ENCODE results near the gene USP40.

USP40 gene

GRCh38 chr2:233556881-233557736, 9.5 kb downstream of the USP40 start:
- no peak for DNase-seq

GRCh38 chr2:233553366-233553765, 13.2 kb downstream of the USP40 start:
- no peak for DNase-seq

GRCh38 chr2:233551491-233551890, 15.1 kb downstream of the USP40 start:
- no peak for DNase-seq

GRCh38 chr2:233546774-233547173, 19.8 kb downstream of the USP40 start:
- DNase-seq: no peak

GRCh38 chr2:233546101-233546500, 20.5 kb downstream of the USP40 start:
- DNase-seq: no peak

- no peak for DNase-seq
These were observed 22.4 kb downstream of the USP40 start for GRCh38 chr2:233544200-233544610.

GRCh38 chr2:233542507-233542906, 24.1 kb downstream of the USP40 start:
- DNase-seq: no peak

GRCh38 chr2:233538741-233539140, 27.8 kb downstream of the USP40 start:
- DNase-seq: no peak

- DNase-seq: no peak
These were observed 31.3 kb downstream of the USP40 start for GRCh38 chr2:233535271-233535670.

GRCh38 chr2:233532971-233533370, 33.6 kb downstream of the USP40 start:
- DNase-seq: no peak

GRCh38 chr2:233531955-233532354, 34.6 kb downstream of the USP40 start:
- DNase-seq: no peak

- DNase-seq: no peak
These were observed 36.2 kb downstream of the USP40 start for GRCh38 chr2:233530381-233530780.

- DNase-seq: no peak
These were observed 38.4 kb downstream of the USP40 start for GRCh38 chr2:233528182-233528581.

- DNase-seq: no peak
These were observed 40.8 kb downstream of the USP40 start for GRCh38 chr2:233525791-233526190.

GRCh38 chr2:233519787-233520611, 46.6 kb downstream of the USP40 start:
- no peak for DNase-seq

GRCh38 chr2:233513953-233514655, 52.5 kb downstream of the USP40 start:
- DNase-seq: no peak

- DNase-seq: no peak
These were observed 62.5 kb downstream of the USP40 start for GRCh38 chr2:233503947-233504637.

- DNase-seq: no peak
These were observed 63.1 kb downstream of the USP40 start for GRCh38 chr2:233503481-233503880.

- no peak for DNase-seq
These were observed 65.1 kb downstream of the USP40 start for GRCh38 chr2:233501198-233502076.

- no peak for DNase-seq
These were observed 66.7 kb downstream of the USP40 start for GRCh38 chr2:233499928-233500327.

GRCh38 chr2:233498126-233498525, 68.5 kb downstream of the USP40 start:
- no peak for DNase-seq

- DNase-seq: no peak
These were observed 68.9 kb downstream of the USP40 start for GRCh38 chr2:233497692-233498091.
